ENCODE measurements around the gene FOXJ2. TPM values are rescaled to one million over a fixed set of nuclear protein-coding genes. Genes with fewer than 3 reads are reported as not detected.

The FOXJ2 gene
- polyA plus RNA-seq, 1 of the 3 experiments (the other 2 are of a cell fraction), result 3.4 TPM

GRCh38 chr12:8075935-8076334 lies 43.4 kb downstream of the FOXJ2 start:
- no peak for TF ChIP-seq GABPA (IDR thresholded peaks at IDR 0.05; ENCODE audit: low read depth)
- no peak for TF ChIP-seq PBX3 (IDR thresholded peaks at IDR 0.05)
- TF ChIP-seq EP300 (IDR thresholded peaks at IDR 0.05; ENCODE audit: borderline replicate concordance in 1 of 2, low read depth in 1 of 2, low read length in 1 of 2), result no peak
- no peak for TF ChIP-seq EZH2phosphoT487 (IDR thresholded peaks at IDR 0.05; ENCODE audit: borderline replicate concordance, low read depth)
- no peak for TF ChIP-seq SIN3A (IDR thresholded peaks at IDR 0.05; ENCODE audit: borderline replicate concordance, low read depth, low read length)
- TF ChIP-seq TCF12 (IDR thresholded peaks at IDR 0.05), result no peak
- no peak for TF ChIP-seq TAF1 (IDR thresholded peaks at IDR 0.05; ENCODE audit: borderline replicate concordance, low read depth, low read length)
- no peak for TF ChIP-seq CTCF (IDR thresholded peaks at IDR 0.05)
- TF ChIP-seq TEAD4 (IDR thresholded peaks at IDR 0.05; ENCODE audit: borderline replicate concordance, insufficient read depth), result no peak
- no peak for TF ChIP-seq FOXJ3 (CRISPR knock-in tag; IDR thresholded peaks at IDR 0.05)
- no peak for TF ChIP-seq FOSL2 (IDR thresholded peaks at IDR 0.05; ENCODE audit: borderline replicate concordance, low read depth)
- no peak for TF ChIP-seq MEF2A (IDR thresholded peaks at IDR 0.05; ENCODE audit: borderline replicate concordance, low read depth)
- no peaks in the 10 kb centered on the region for H3K9me3 ChIP-seq
- H3F3A ChIP-seq (replicated peaks; ENCODE audit: insufficient read depth), result peaks cover 9% of the 10 kb centered on the region
- H3K9me2 ChIP-seq, result no peaks in the 10 kb centered on the region
- no peaks in the 10 kb centered on the region for H4K20me1 ChIP-seq (ENCODE audit: insufficient read depth)
- no peaks in the 10 kb centered on the region for H3K36me3 ChIP-seq (replicated peaks in 1 of 2; ENCODE audit: control insufficient read depth in 1 of 2, insufficient read depth in 2 of 2, low read length in 1 of 2)
- H3K79me2 ChIP-seq (ENCODE audit: insufficient read depth), result no peaks in the 10 kb centered on the region
- H2AFZ ChIP-seq (ENCODE audit: low read depth), result no peak overlapping the region
- H3K4me2 ChIP-seq, result no peak overlapping the region
- no peaks in the 10 kb centered on the region for H3K27me3 ChIP-seq (ENCODE audit: insufficient read depth)
- peaks cover 3 to 10% of the 10 kb centered on the region in 2 experiments; a peak in 3 of 4 replicates for H3K4me1 ChIP-seq (ENCODE audit: control insufficient read depth in 1 of 2, insufficient read depth in 2 of 2, low read depth in 1 of 2, low read length in 1 of 2)
- no peak overlapping the region for H3K4me3 ChIP-seq (ENCODE audit: low read depth in 2 of 2, low read length in 1 of 2)
- no peak overlapping the region for H3K9ac ChIP-seq
- ChIA-PET POLR2A (no interaction called here), CTCF (interaction anchor here (0.8 to 3.1 kb wide), 2 partner anchors 10 to 30 kb away, joined by 3 to 19 read pairs; partner anchors contain the start of gene C3AR1)
- 81% methylated on average over 6 of the region's 6 CpGs for WGBS (ENCODE audit: low lambda C conversion rate)
- DNase-seq, result no peak
- H3K27ac ChIP-seq (ENCODE audit: low read depth in 2 of 2, low read length in 1 of 2), result no peak overlapping the region

DNA sequence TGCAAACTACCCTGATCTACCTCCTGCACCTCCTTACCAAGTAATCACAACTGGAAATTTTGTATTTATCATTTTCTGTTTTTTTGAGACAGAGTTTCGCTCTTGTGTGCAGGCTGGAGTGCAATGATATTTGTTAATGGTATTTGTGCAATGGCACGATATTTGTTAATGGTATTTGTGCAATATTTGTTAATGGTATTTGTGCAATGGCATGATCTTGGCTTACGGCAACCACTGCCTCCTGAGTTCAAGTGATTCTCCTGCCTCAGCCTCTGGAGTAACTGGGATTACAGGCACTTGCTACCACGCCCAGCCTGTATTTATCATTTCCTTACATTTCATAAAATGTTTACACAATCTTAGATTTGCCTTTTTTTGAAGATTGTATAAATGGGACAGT lies 43.9 kb downstream of the FOXJ2 start:
- Histone ChIP-seq H3K9me3 (no peaks in the 10 kb centered on the region), H3K79me2 (ENCODE audit: insufficient read depth) (peaks cover 1% of the 10 kb centered on the region; the same call in 1 of the 2 replicates), H3K27me3 (ENCODE audit: insufficient read depth) (no peaks in the 10 kb centered on the region), H2AFZ (ENCODE audit: low read depth) (no peak overlapping the region), H3K9ac (no peak overlapping the region), H3K4me3 (ENCODE audit: low read depth in 2 of 2, low read length in 1 of 2) (no peak overlapping the region), H3K9me2 (no peaks in the 10 kb centered on the region), H3F3A (replicated peaks; ENCODE audit: insufficient read depth) (peaks cover 9% of the 10 kb centered on the region), H3K4me1 (ENCODE audit: control insufficient read depth in 1 of 2, insufficient read depth in 2 of 2, low read depth in 1 of 2, low read length in 1 of 2) (peaks cover 3 to 12% of the 10 kb centered on the region in 2 experiments; a peak in 3 of 4 replicates), H3K4me2 (no peak overlapping the region), H3K27ac (ENCODE audit: low read depth in 2 of 2, low read length in 1 of 2) (no peak overlapping the region), H4K20me1 (ENCODE audit: insufficient read depth) (no peaks in the 10 kb centered on the region), H3K36me3 (replicated peaks in 1 of 2; ENCODE audit: control insufficient read depth in 1 of 2, insufficient read depth in 2 of 2, low read length in 1 of 2) (no peaks in the 10 kb centered on the region)
- ChIA-PET CTCF (interaction anchor here (1.1 kb wide), 1 partner anchor 121 kb away, joined by 3 read pairs; no protein-coding TSS in a partner anchor), POLR2A (no interaction called here)
- DNase-seq, result no peak
- WGBS (ENCODE audit: low lambda C conversion rate), result 90% methylated on average over 4 of the region's 4 CpGs
- TF ChIP-seq REST (IDR thresholded peaks at IDR 0.05; ENCODE audit: low read depth, low read length) (no peak), YY1 (IDR thresholded peaks at IDR 0.05; ENCODE audit: low read depth) (no peak), EP300 (IDR thresholded peaks at IDR 0.05; ENCODE audit: borderline replicate concordance in 1 of 2, low read depth in 1 of 2, low read length in 1 of 2) (no peak), POLR2AphosphoS5 (IDR thresholded peaks at IDR 0.05; ENCODE audit: low read depth, low read length) (no peak), JUND (IDR thresholded peaks at IDR 0.05) (no peak), IRF3 (IDR thresholded peaks at IDR 0.05; ENCODE audit: low read depth, low read length) (no peak), RXRA (IDR thresholded peaks at IDR 0.05; ENCODE audit: borderline replicate concordance, low read depth) (no peak), USF1 (IDR thresholded peaks at IDR 0.05; ENCODE audit: borderline replicate concordance, low read depth) (no peak), FOSL2 (IDR thresholded peaks at IDR 0.05; ENCODE audit: borderline replicate concordance, low read depth) (no peak), CHD2 (IDR thresholded peaks at IDR 0.05; ENCODE audit: low read length, partially characterized antibody) (no peak)

All from SK-N-SH (cell line).